Lower lobe of right lung (tissue), 2 donors: ENCODE data around the gene P4HB. TPM values are rescaled to one million over a fixed set of nuclear protein-coding genes. Genes with fewer than 3 reads are reported as not detected.

Experiments
- ATAC-seq, 2 donors: fragments of 200-7000 bp; cut with Tn5 transposase; one replicate each; pipeline ENCODE4 v1.9.1; 2020 to 2022; ENCODE audit warnings: mild to moderate bottlenecking in 2 of 2, moderate library complexity in 2 of 2
- DNase-seq: peaks from one replicate; pipeline ENCODE4 v3.0.0-alpha.2; 2020
- H3K27ac ChIP-seq: fragments of 200-600 bp; one replicate; pipeline ENCODE4 v1.8.0; 2022
- H3K27me3 ChIP-seq: fragments of 200-600 bp; one replicate; pipeline ENCODE4 v1.8.0; 2022; ENCODE audit warnings: low read depth
- H3K36me3 ChIP-seq: fragments of 200-600 bp; one replicate; pipeline ENCODE4 v1.8.0; 2022; ENCODE audit warnings: mild to moderate bottlenecking
- H3K4me1 ChIP-seq: fragments of 200-600 bp; one replicate; pipeline ENCODE4 v1.8.0; 2022
- H3K4me3 ChIP-seq: fragments of 200-600 bp; one replicate; pipeline ENCODE4 v1.8.0; 2022; ENCODE audit warnings: mild to moderate bottlenecking
- H3K9me3 ChIP-seq: fragments of 200-600 bp; one replicate; pipeline ENCODE4 v1.8.0; 2022
- intact Hi-C: fragments of 100-400 bp; cut with DNase I; formaldehyde crosslinking; loops from one replicate; pipeline ENCODE4 v1.11.0; 2022
- total RNA-seq: library from RNA; stranded (reverse); fragmentation: NEBNext Ultra II Directional; extraction: Animal tissue kit (Norgen Biotek cat#: 25700); gene quantifications from one replicate; pipeline ENCODE4 v1.2.1, GENCODE V29; 2021
- TF ChIP-seq, protein P1 (sequence below): fragments of 200-600 bp; IDR thresholded peaks from one replicate; pipeline ENCODE4 v1.8.0; 2022; ENCODE audit warnings: antibody characterized with exemption, mild to moderate bottlenecking
- donor health status: DM: no; HTN: yes; CAD: no; lungs with severe emphysema.

Gene P4HB
- total RNA-seq, 1 donor from 2014 or later, result 432 TPM

DNA sequence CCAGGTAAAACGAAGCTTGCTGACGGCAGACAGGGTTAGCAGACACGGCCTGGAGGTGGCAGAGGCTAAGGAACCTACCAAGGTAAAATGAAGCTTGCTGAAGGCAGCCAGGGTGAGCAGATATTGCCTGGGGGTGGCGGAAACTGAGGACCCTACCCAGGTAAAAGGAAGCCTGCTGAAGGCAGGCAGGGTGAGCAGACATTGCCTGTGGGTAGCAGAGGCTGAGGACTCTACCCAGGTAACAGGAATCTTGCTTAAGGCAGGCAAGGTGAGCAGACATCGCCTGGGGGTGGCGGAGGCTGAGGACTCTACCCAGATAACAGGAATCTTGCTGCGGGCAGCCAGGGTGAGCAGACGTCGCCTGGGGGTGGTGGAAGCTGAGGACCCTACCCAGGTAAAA lies 59.0 kb downstream of the P4HB start:
- TF ChIP-seq, protein P1, sequence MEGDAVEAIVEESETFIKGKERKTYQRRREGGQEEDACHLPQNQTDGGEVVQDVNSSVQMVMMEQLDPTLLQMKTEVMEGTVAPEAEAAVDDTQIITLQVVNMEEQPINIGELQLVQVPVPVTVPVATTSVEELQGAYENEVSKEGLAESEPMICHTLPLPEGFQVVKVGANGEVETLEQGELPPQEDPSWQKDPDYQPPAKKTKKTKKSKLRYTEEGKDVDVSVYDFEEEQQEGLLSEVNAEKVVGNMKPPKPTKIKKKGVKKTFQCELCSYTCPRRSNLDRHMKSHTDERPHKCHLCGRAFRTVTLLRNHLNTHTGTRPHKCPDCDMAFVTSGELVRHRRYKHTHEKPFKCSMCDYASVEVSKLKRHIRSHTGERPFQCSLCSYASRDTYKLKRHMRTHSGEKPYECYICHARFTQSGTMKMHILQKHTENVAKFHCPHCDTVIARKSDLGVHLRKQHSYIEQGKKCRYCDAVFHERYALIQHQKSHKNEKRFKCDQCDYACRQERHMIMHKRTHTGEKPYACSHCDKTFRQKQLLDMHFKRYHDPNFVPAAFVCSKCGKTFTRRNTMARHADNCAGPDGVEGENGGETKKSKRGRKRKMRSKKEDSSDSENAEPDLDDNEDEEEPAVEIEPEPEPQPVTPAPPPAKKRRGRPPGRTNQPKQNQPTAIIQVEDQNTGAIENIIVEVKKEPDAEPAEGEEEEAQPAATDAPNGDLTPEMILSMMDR, result no peak
- peaks cover 55% of the 10 kb centered on the region for H3K27me3 ChIP-seq
- H3K27ac ChIP-seq, result no peak overlapping the region
- ATAC-seq, result no peak
- DNase-seq, result no peak
- H3K36me3 ChIP-seq, result no peaks in the 10 kb centered on the region
- H3K4me3 ChIP-seq, result no peak overlapping the region
- peaks cover 10% of the 10 kb centered on the region for H3K4me1 ChIP-seq
- no peaks in the 10 kb centered on the region for H3K9me3 ChIP-seq
- intact Hi-C loops, result no loop called here

DNA sequence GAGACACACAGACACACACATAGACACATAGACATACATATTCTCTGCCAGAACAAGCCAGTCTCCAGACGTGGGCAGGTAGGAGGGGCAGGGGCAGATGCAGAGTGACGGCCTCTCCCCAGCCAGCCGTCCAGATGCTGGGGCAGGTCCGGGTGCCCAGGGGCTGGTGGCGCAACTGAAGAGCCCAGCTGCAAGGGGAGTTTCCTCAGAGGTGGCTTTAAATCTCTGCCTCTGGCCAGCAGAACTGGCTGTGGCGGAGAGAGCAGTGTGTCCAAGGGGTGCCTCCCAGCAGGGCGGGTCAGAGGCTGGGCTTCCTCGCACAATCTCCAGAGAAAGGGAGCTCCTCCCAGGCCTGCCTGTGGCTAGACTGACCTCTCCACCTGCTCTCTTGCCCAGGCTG lies 65.8 kb downstream of the P4HB start:
- intact Hi-C loops, result no loop called here

DNA sequence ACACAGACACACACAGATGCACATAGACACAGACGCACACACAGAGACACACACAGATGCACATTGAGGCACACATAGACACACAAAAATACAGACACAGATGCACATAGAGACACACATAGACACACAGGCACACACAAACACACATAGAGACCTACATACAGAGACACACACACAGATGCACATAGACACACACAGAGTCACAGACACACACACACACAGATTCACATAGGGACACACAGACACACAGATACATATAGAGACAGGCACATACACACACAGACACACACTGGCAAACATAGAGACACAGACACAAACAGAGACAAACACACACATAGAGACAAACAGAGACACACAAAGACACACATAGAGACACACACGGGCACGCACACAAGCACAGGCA lies 66.3 kb downstream of the P4HB start:
- Histone ChIP-seq H3K27ac (no peak overlapping the region), H3K4me3 (no peak overlapping the region), H3K4me1 (no peaks in the 10 kb centered on the region), H3K27me3 (no peaks in the 10 kb centered on the region), H3K36me3 (no peaks in the 10 kb centered on the region), H3K9me3 (no peaks in the 10 kb centered on the region)
- intact Hi-C loops, result no loop called here
- ATAC-seq (peak; percentile 13 to 14), DNase-seq (no peak)
- TF ChIP-seq, protein P1, result no peak

More for the DNA sequence above, 65.8 kb downstream of the P4HB start:
- TF ChIP-seq, protein P1, result no peak
- H3K9me3 ChIP-seq, result no peaks in the 10 kb centered on the region
- DNase-seq (peak; percentile 73), ATAC-seq (peak; percentile 96 to 97)
- H3K4me3 ChIP-seq, result no peak overlapping the region
- H3K36me3 ChIP-seq, result no peaks in the 10 kb centered on the region
- no peaks in the 10 kb centered on the region for H3K27me3 ChIP-seq
- no peaks in the 10 kb centered on the region for H3K4me1 ChIP-seq
- no peak overlapping the region for H3K27ac ChIP-seq

Other genes with a start within 250 kb of the P4HB start
- gene NPLOC4, start 223.4 kb downstream of the P4HB start, total RNA-seq, result 69.6 TPM
- 1.1 TPM for gene TSPAN10, start 223.3 kb downstream of the P4HB start, total RNA-seq
- 2.0 TPM for gene PDE6G, start 204.0 kb downstream of the P4HB start, total RNA-seq
- 29.7 TPM for gene OXLD1, start 193.9 kb downstream of the P4HB start, total RNA-seq
- gene CCDC137, start 193.8 kb downstream of the P4HB start, total RNA-seq, result 12.8 TPM
- gene ARL16, start 176.7 kb downstream of the P4HB start, total RNA-seq, result 19.0 TPM
- 92.0 TPM for gene HGS, start 176.5 kb downstream of the P4HB start, total RNA-seq
- gene MRPL12, start 157.2 kb downstream of the P4HB start, total RNA-seq, result 35.0 TPM
- 7.3 TPM for gene SLC25A10, start 148.3 kb downstream of the P4HB start, total RNA-seq
- gene GCGR, start 56.4 kb downstream of the P4HB start, total RNA-seq, result not detected
- 69.2 TPM for gene MCRIP1, start 27.2 kb downstream of the P4HB start, total RNA-seq
- gene PPP1R27, start 25.5 kb downstream of the P4HB start, total RNA-seq, result not detected
- 331 TPM for gene ARHGDIA, start 10.8 kb upstream of the P4HB start, total RNA-seq
- 42.7 TPM for gene ALYREF, start 31.1 kb upstream of the P4HB start, total RNA-seq
- 81.9 TPM for gene ANAPC11, start 31.2 kb upstream of the P4HB start, total RNA-seq
- 0.71 TPM for gene NPB, start 41.7 kb upstream of the P4HB start, total RNA-seq
- 39.7 TPM for gene PCYT2, start 50.9 kb upstream of the P4HB start, total RNA-seq
- gene SIRT7, start 57.6 kb upstream of the P4HB start, total RNA-seq, result 32.8 TPM
- gene MAFG, start 67.2 kb upstream of the P4HB start, total RNA-seq, result 30.7 TPM
- gene PYCR1, start 76.8 kb upstream of the P4HB start, total RNA-seq, result 23.0 TPM
- gene MYADML2, start 86.7 kb upstream of the P4HB start, total RNA-seq, result not detected
- 4.4 TPM for gene NOTUM, start 100.7 kb upstream of the P4HB start, total RNA-seq
- gene ASPSCR1, start 117.1 kb upstream of the P4HB start, total RNA-seq, result 45.3 TPM
- 43.8 TPM for gene CENPX, start 162.3 kb upstream of the P4HB start, total RNA-seq
- gene LRRC45, start 162.8 kb upstream of the P4HB start, total RNA-seq, result 17.3 TPM
- gene RAC3, start 171.1 kb upstream of the P4HB start, total RNA-seq, result 2.8 TPM
- 133 TPM for gene DCXR, start 177.2 kb upstream of the P4HB start, total RNA-seq
- 35.1 TPM for gene RFNG, start 191.3 kb upstream of the P4HB start, total RNA-seq
- gene GPS1, start 191.4 kb upstream of the P4HB start, total RNA-seq, result 71.5 TPM
- 85.1 TPM for gene DUS1L, start 205.3 kb upstream of the P4HB start, total RNA-seq
- gene FASN, start 237.7 kb upstream of the P4HB start, total RNA-seq, result 302 TPM